Karpas-422 (cell line): Measurements from ENCODE around the gene IVL. TPM values are rescaled to one million over a fixed set of nuclear protein-coding genes. Genes with fewer than 3 reads are reported as not detected.

Source experiments
- DNase-seq: peaks from one replicate; pipeline ENCODE4 v3.0.0-alpha.2; 2015
- H2AFZ ChIP-seq: fragments of 200-600 bp; sonication (generic); 2 replicates; pipeline ENCODE4 v1.6.1; 2014; ENCODE audit warnings: antibody characterized with exemption, low read length, mixed read lengths
- H3K27ac ChIP-seq: fragments of 200-600 bp; sonication (generic); 2 replicates; pipeline ENCODE4 v1.5.1; 2014; ENCODE audit warnings: mild to moderate bottlenecking, low read length, moderate library complexity
- H3K27me3 ChIP-seq: fragments of 200-600 bp; sonication (generic); 2 replicates; pipeline ENCODE4 v1.6.1; 2014; ENCODE audit warnings: low read length, mixed read lengths
- H3K36me3 ChIP-seq: fragments of 200-600 bp; sonication (generic); 2 replicates; pipeline ENCODE4 v1.6.1; 2014; ENCODE audit warnings: low read length, mixed read lengths; ENCODE audit not compliant: insufficient read depth
- H3K4me1 ChIP-seq: fragments of 200-600 bp; sonication (generic); 2 replicates; pipeline ENCODE4 v1.6.1; 2014; ENCODE audit warnings: mild to moderate bottlenecking, low read length, mixed read lengths
- H3K4me2 ChIP-seq: fragments of 200-600 bp; sonication (generic); 2 replicates; pipeline ENCODE4 v1.6.1; 2014; ENCODE audit warnings: low read length, low read depth, mild to moderate bottlenecking; ENCODE audit not compliant: poor library complexity, severe bottlenecking
- H3K4me3 ChIP-seq: fragments of 200-600 bp; sonication (generic); 2 replicates; pipeline ENCODE4 v1.5.1; 2014; ENCODE audit warnings: mild to moderate bottlenecking, antibody characterized with exemption, low read length, mixed read lengths
- H3K79me2 ChIP-seq: fragments of 200-600 bp; sonication (generic); 2 replicates; pipeline ENCODE4 v1.6.1; 2014; ENCODE audit warnings: mild to moderate bottlenecking, low read length, mixed read lengths
- H3K9ac ChIP-seq: fragments of 200-600 bp; sonication (generic); 2 replicates; pipeline ENCODE4 v1.6.0; 2014; ENCODE audit warnings: low read length
- H3K9me2 ChIP-seq: fragments of 200-600 bp; sonication (generic), shearing (Covaris generic); replicated peaks from 2 replicates; pipeline ENCODE4 v1.6.0; 2014; ENCODE audit warnings: mild to moderate bottlenecking, low read length, moderate library complexity; ENCODE audit not compliant: insufficient read depth
- H3K9me3 ChIP-seq: fragments of 300-700, 200-600 bp; sonication (generic); 2 replicates; pipeline ENCODE4 v1.6.1; 2014; ENCODE audit warnings: low read length, mixed read lengths
- H4K20me1 ChIP-seq: fragments of 200-600 bp; sonication (generic); 2 replicates; pipeline ENCODE4 v1.6.1; 2014; ENCODE audit warnings: mild to moderate bottlenecking, antibody characterized with exemption, low read length, low read depth; ENCODE audit not compliant: insufficient read depth
- total RNA-seq: library from RNA; depleted of rRNA; stranded (reverse); fragments of >200 nt; shearing (Covaris generic); gene quantifications from 2 replicates; pipeline ENCODE4 v1.2.3, GENCODE V29; 2014; ENCODE audit warnings: low replicate concordance

Gene IVL
- total RNA-seq, 1 experiment from 2014 or later: not detected

GRCh38 chr1:152870831-152871730, 37.3 kb upstream of the IVL start:
- peak; percentile 79 for DNase-seq
- H3K9ac ChIP-seq: no peak overlapping the region
- no peak overlapping the region for H3K27ac ChIP-seq
- H3K4me3 ChIP-seq: no peak overlapping the region
- no peaks in the 10 kb centered on the region for H3K36me3 ChIP-seq
- H4K20me1 ChIP-seq: no peaks in the 10 kb centered on the region
- H3K9me3 ChIP-seq: no peaks in the 10 kb centered on the region
- H3K79me2 ChIP-seq: no peaks in the 10 kb centered on the region
- peaks cover 5% of the 10 kb centered on the region; the same call in 1 of the 2 replicates for H3K4me1 ChIP-seq
- no peaks in the 10 kb centered on the region for H3K27me3 ChIP-seq
- H3K4me2 ChIP-seq: no peak overlapping the region
- H3K9me2 ChIP-seq: no peaks in the 10 kb centered on the region
- no peak overlapping the region for H2AFZ ChIP-seq

- Histone ChIP-seq H3K4me1 (peaks cover 5% of the 10 kb centered on the region; the same call in 1 of the 2 replicates), H3K9ac (no peak overlapping the region), H4K20me1 (no peaks in the 10 kb centered on the region), H3K4me2 (no peak overlapping the region), H3K36me3 (no peaks in the 10 kb centered on the region), H3K79me2 (no peaks in the 10 kb centered on the region), H3K27ac (no peak overlapping the region), H3K9me3 (no peaks in the 10 kb centered on the region), H3K4me3 (no peak overlapping the region), H3K9me2 (no peaks in the 10 kb centered on the region), H2AFZ (no peak overlapping the region), H3K27me3 (no peaks in the 10 kb centered on the region)
- DNase-seq: no peak
These were observed 36.6 kb upstream of the IVL start for GRCh38 chr1:152871731-152872126.

GRCh38 chr1:152873495-152873894, 34.9 kb upstream of the IVL start:
- Histone ChIP-seq H3K79me2 (no peaks in the 10 kb centered on the region), H4K20me1 (no peaks in the 10 kb centered on the region), H3K4me2 (no peak overlapping the region), H3K27me3 (no peaks in the 10 kb centered on the region), H3K27ac (no peak overlapping the region), H3K9ac (no peak overlapping the region), H3K9me3 (no peaks in the 10 kb centered on the region), H2AFZ (no peak overlapping the region), H3K4me1 (peaks cover 5% of the 10 kb centered on the region; the same call in 1 of the 2 replicates), H3K4me3 (no peak overlapping the region), H3K36me3 (no peaks in the 10 kb centered on the region), H3K9me2 (no peaks in the 10 kb centered on the region)
- DNase-seq: no peak

GRCh38 chr1:152876827-152877226, 31.5 kb upstream of the IVL start:
- no peak overlapping the region for H3K9ac ChIP-seq
- no peaks in the 10 kb centered on the region for H3K9me3 ChIP-seq
- DNase-seq: no peak
- no peaks in the 10 kb centered on the region for H3K27me3 ChIP-seq
- no peak overlapping the region for H2AFZ ChIP-seq
- H3K27ac ChIP-seq: no peak overlapping the region
- peaks cover 2% of the 10 kb centered on the region; the same call in 1 of the 2 replicates for H3K4me1 ChIP-seq
- no peak overlapping the region for H3K4me3 ChIP-seq
- H4K20me1 ChIP-seq: no peaks in the 10 kb centered on the region
- H3K4me2 ChIP-seq: no peak overlapping the region
- H3K36me3 ChIP-seq: no peaks in the 10 kb centered on the region
- no peaks in the 10 kb centered on the region for H3K9me2 ChIP-seq
- H3K79me2 ChIP-seq: no peaks in the 10 kb centered on the region

- no peaks in the 10 kb centered on the region for H3K9me2 ChIP-seq
- peak; percentile 83 for DNase-seq
These were observed 30.3 kb upstream of the IVL start, which contains the start of gene SMCP for GRCh38 chr1:152878042-152878441. Gene SMCP, plus strand, starts transcription at chr1:152878322. Its CDS starts 6,101 bp downstream, at chr1:152884423.

GRCh38 chr1:152879559-152880198, 28.7 kb upstream of the IVL start:
- Histone ChIP-seq H3K27me3 (no peaks in the 10 kb centered on the region), H3K27ac (no peak overlapping the region), H4K20me1 (no peaks in the 10 kb centered on the region), H3K9ac (no peak overlapping the region), H3K4me2 (no peak overlapping the region), H3K36me3 (no peaks in the 10 kb centered on the region), H3K4me1 (peaks cover 5% of the 10 kb centered on the region; the same call in 1 of the 2 replicates), H3K4me3 (no peak overlapping the region), H3K9me3 (no peaks in the 10 kb centered on the region), H3K9me2 (no peaks in the 10 kb centered on the region), H2AFZ (no peak overlapping the region), H3K79me2 (no peaks in the 10 kb centered on the region)
- no peak for DNase-seq

More at GRCh38 chr1:152878042-152878441, 30.3 kb upstream of the IVL start, which contains the start of gene SMCP:
- Histone ChIP-seq H3K4me1 (no peaks in the 10 kb centered on the region), H3K4me3 (no peak within 1 kb of the TSS), H3K36me3 (no peaks in the 10 kb centered on the region), H2AFZ (no peak within 1 kb of the TSS), H3K27ac (no peak within 1 kb of the TSS), H4K20me1 (no peaks in the 10 kb centered on the region), H3K27me3 (no peaks in the 10 kb centered on the region), H3K9ac (no peak within 1 kb of the TSS), H3K4me2 (no peak within 1 kb of the TSS), H3K9me3 (no peaks in the 10 kb centered on the region), H3K79me2 (no peaks in the 10 kb centered on the region)

- Histone ChIP-seq H3K9me3 (no peaks in the 10 kb centered on the region), H4K20me1 (no peaks in the 10 kb centered on the region), H3K4me2 (no peak overlapping the region), H3K27me3 (no peaks in the 10 kb centered on the region), H2AFZ (no peak overlapping the region), H3K79me2 (no peaks in the 10 kb centered on the region), H3K9ac (no peak overlapping the region), H3K36me3 (no peaks in the 10 kb centered on the region), H3K9me2 (no peaks in the 10 kb centered on the region), H3K27ac (no peak overlapping the region), H3K4me3 (no peak overlapping the region), H3K4me1 (peaks cover 5% of the 10 kb centered on the region; the same call in 1 of the 2 replicates)
- no peak for DNase-seq
These were observed 28.0 kb upstream of the IVL start for GRCh38 chr1:152880316-152880715.

GRCh38 chr1:152880907-152881306, 27.4 kb upstream of the IVL start:
- H3K9ac ChIP-seq: no peak overlapping the region
- H3K79me2 ChIP-seq: no peaks in the 10 kb centered on the region
- no peak overlapping the region for H3K27ac ChIP-seq
- H3K36me3 ChIP-seq: no peaks in the 10 kb centered on the region
- H3K4me3 ChIP-seq: no peak overlapping the region
- no peaks in the 10 kb centered on the region for H3K9me2 ChIP-seq
- no peaks in the 10 kb centered on the region for H3K9me3 ChIP-seq
- H3K27me3 ChIP-seq: no peaks in the 10 kb centered on the region
- H2AFZ ChIP-seq: no peak overlapping the region
- H4K20me1 ChIP-seq: no peaks in the 10 kb centered on the region
- H3K4me2 ChIP-seq: no peak overlapping the region
- DNase-seq: no peak
- peaks cover 5% of the 10 kb centered on the region; the same call in 1 of the 2 replicates for H3K4me1 ChIP-seq
